ENCODE data around the gene SNIP1. TPM values are rescaled to one million over a fixed set of nuclear protein-coding genes. Genes with fewer than 3 reads are reported as not detected.

Gene SNIP1
- total and polyA plus RNA-seq, 10 of the 15 experiments (the other 5 are each of a cell fraction or from before 2014, with no cell fraction given): 2.7 to 22.4 (median 10.1) TPM

DNA sequence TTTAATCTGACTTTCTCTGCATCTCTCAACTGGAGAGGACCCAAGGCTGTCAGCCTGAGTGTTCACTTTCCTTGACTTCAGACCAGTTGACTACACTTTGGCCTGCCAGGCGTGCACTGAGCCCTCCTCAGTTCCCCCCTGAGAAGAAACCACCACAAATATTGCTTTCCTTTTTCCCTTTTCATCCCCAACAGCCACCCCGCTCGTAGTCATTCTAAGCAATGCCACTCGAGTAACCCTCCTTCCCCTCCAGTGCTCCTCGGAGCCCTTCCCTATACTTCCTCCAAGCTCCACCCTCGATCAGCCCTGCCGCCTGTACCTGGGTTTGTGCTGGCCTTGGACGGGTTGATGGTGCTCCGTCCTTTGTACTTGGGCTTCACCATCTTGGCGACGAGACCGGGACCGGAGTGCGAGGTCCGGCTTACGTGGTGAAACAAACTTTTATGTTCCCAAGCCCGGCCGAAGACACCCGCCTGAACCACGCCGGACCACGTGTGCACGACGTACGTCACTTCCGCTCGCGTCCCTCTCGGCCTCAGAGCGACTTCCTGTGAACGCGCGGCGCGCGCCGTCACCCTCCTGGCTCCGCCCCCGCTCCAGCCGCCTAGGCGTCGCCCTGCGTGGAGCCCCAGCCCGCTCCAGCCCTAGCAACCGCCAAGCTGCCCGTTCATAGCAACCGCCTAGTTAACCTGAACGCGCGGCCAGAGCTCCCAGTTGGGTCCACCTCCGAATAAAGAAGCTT lies 41.5 kb upstream of the SNIP1 start, which contains the start of gene GNL2 (continued):
- TF ChIP-seq, protein P1, sequence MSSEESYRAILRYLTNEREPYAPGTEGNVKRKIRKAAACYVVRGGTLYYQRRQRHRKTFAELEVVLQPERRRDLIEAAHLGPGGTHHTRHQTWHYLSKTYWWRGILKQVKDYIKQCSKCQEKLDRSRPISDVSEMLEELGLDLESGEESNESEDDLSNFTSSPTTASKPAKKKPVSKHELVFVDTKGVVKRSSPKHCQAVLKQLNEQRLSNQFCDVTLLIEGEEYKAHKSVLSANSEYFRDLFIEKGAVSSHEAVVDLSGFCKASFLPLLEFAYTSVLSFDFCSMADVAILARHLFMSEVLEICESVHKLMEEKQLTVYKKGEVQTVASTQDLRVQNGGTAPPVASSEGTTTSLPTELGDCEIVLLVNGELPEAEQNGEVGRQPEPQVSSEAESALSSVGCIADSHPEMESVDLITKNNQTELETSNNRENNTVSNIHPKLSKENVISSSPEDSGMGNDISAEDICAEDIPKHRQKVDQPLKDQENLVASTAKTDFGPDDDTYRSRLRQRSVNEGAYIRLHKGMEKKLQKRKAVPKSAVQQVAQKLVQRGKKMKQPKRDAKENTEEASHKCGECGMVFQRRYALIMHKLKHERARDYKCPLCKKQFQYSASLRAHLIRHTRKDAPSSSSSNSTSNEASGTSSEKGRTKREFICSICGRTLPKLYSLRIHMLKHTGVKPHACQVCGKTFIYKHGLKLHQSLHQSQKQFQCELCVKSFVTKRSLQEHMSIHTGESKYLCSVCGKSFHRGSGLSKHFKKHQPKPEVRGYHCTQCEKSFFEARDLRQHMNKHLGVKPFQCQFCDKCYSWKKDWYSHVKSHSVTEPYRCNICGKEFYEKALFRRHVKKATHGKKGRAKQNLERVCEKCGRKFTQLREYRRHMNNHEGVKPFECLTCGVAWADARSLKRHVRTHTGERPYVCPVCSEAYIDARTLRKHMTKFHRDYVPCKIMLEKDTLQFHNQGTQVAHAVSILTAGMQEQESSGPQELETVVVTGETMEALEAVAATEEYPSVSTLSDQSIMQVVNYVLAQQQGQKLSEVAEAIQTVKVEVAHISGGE (CRISPR knock-in tag; IDR thresholded peaks at IDR 0.05): no peak
- TF ChIP-seq DPF2 (IDR thresholded peaks at IDR 0.05) (peak; percentile 34; the same call in 1 of the 2 replicates), NFYA (IDR thresholded peaks at IDR 0.05; ENCODE audit: borderline replicate concordance, low read depth, low read length) (no peak), SIX5 (IDR thresholded peaks at IDR 0.05; ENCODE audit: low read depth, low read length, severe bottlenecking) (peak; percentile 7), CREB1 (IDR thresholded peaks at IDR 0.05; ENCODE audit: low read depth) (peak; percentile 93), ZNF217 (IDR thresholded peaks at IDR 0.05) (no peak), YBX1 (IDR thresholded peaks at IDR 0.05) (no peak), HCFC1 (IDR thresholded peaks at IDR 0.05; ENCODE audit: low read length) (peak; percentile 40), POLR2AphosphoS2 (IDR thresholded peaks at IDR 0.05; ENCODE audit: low read depth, low read length) (0 out of 2 replicates have a peak, but pooled peaks have one; percentile 49), CHD2 (IDR thresholded peaks at IDR 0.05; ENCODE audit: borderline replicate concordance, low read depth, low read length) (no peak)
- TF ChIP-seq, protein P2, sequence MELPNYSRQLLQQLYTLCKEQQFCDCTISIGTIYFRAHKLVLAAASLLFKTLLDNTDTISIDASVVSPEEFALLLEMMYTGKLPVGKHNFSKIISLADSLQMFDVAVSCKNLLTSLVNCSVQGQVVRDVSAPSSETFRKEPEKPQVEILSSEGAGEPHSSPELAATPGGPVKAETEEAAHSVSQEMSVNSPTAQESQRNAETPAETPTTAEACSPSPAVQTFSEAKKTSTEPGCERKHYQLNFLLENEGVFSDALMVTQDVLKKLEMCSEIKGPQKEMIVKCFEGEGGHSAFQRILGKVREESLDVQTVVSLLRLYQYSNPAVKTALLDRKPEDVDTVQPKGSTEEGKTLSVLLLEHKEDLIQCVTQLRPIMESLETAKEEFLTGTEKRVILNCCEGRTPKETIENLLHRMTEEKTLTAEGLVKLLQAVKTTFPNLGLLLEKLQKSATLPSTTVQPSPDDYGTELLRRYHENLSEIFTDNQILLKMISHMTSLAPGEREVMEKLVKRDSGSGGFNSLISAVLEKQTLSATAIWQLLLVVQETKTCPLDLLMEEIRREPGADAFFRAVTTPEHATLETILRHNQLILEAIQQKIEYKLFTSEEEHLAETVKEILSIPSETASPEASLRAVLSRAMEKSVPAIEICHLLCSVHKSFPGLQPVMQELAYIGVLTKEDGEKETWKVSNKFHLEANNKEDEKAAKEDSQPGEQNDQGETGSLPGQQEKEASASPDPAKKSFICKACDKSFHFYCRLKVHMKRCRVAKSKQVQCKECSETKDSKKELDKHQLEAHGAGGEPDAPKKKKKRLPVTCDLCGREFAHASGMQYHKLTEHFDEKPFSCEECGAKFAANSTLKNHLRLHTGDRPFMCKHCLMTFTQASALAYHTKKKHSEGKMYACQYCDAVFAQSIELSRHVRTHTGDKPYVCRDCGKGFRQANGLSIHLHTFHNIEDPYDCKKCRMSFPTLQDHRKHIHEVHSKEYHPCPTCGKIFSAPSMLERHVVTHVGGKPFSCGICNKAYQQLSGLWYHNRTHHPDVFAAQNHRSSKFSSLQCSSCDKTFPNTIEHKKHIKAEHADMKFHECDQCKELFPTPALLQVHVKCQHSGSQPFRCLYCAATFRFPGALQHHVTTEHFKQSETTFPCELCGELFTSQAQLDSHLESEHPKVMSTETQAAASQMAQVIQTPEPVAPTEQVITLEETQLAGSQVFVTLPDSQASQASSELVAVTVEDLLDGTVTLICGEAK (IDR thresholded peaks at IDR 0.05; ENCODE audit: borderline replicate concordance): peak; percentile 90
- TF ChIP-seq, protein P3, sequence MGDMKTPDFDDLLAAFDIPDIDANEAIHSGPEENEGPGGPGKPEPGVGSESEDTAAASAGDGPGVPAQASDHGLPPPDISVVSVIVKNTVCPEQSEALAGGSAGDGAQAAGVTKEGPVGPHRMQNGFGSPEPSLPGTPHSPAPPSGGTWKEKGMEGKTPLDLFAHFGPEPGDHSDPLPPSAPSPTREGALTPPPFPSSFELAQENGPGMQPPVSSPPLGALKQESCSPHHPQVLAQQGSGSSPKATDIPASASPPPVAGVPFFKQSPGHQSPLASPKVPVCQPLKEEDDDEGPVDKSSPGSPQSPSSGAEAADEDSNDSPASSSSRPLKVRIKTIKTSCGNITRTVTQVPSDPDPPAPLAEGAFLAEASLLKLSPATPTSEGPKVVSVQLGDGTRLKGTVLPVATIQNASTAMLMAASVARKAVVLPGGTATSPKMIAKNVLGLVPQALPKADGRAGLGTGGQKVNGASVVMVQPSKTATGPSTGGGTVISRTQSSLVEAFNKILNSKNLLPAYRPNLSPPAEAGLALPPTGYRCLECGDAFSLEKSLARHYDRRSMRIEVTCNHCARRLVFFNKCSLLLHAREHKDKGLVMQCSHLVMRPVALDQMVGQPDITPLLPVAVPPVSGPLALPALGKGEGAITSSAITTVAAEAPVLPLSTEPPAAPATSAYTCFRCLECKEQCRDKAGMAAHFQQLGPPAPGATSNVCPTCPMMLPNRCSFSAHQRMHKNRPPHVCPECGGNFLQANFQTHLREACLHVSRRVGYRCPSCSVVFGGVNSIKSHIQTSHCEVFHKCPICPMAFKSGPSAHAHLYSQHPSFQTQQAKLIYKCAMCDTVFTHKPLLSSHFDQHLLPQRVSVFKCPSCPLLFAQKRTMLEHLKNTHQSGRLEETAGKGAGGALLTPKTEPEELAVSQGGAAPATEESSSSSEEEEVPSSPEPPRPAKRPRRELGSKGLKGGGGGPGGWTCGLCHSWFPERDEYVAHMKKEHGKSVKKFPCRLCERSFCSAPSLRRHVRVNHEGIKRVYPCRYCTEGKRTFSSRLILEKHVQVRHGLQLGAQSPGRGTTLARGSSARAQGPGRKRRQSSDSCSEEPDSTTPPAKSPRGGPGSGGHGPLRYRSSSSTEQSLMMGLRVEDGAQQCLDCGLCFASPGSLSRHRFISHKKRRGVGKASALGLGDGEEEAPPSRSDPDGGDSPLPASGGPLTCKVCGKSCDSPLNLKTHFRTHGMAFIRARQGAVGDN (IDR thresholded peaks at IDR 0.05): peak; percentile 82
- TF ChIP-seq, protein P4, sequence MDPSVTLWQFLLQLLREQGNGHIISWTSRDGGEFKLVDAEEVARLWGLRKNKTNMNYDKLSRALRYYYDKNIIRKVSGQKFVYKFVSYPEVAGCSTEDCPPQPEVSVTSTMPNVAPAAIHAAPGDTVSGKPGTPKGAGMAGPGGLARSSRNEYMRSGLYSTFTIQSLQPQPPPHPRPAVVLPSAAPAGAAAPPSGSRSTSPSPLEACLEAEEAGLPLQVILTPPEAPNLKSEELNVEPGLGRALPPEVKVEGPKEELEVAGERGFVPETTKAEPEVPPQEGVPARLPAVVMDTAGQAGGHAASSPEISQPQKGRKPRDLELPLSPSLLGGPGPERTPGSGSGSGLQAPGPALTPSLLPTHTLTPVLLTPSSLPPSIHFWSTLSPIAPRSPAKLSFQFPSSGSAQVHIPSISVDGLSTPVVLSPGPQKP (IDR thresholded peaks at IDR 0.05; ENCODE audit: low read depth, low read length): peak; percentile 63
- TF ChIP-seq, protein P5, sequence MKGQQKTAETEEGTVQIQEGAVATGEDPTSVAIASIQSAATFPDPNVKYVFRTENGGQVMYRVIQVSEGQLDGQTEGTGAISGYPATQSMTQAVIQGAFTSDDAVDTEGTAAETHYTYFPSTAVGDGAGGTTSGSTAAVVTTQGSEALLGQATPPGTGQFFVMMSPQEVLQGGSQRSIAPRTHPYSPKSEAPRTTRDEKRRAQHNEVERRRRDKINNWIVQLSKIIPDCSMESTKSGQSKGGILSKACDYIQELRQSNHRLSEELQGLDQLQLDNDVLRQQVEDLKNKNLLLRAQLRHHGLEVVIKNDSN (IDR thresholded peaks at IDR 0.05; ENCODE audit: borderline replicate concordance, extremely low read length, insufficient read depth, low read depth, low read length): peak; percentile 90
